ENCODE results near the gene CHST4.

GRCh38 chr16:71570144-71570543 is 43.9 kb downstream of the CHST4 start:
- TF ChIP-seq POLR2AphosphoS5 (IDR thresholded peaks at IDR 0.05; ENCODE audit: low read depth, low read length) (no peak), TAF1 (IDR thresholded peaks at IDR 0.05; ENCODE audit: borderline replicate concordance, insufficient read depth, low read length) (no peak), SIN3A (IDR thresholded peaks at IDR 0.05; ENCODE audit: borderline replicate concordance, insufficient read depth, low read length) (no peak), REST (IDR thresholded peaks at IDR 0.05; ENCODE audit: insufficient read depth in 1 of 2, low read depth in 2 of 2, low read length in 2 of 2) (no peak), FOXP2 (optimal IDR thresholded peaks at IDR 0.05; ENCODE audit: borderline replicate concordance, extremely low read depth, extremely low read length, insufficient read depth) (no peak)

Data from PFSK-1 (cell line).